Large intestine (tissue), 3 donors: Measurements from ENCODE around the gene EXD3. TPM values are rescaled to one million over a fixed set of nuclear protein-coding genes. Genes with fewer than 3 reads are reported as not detected.
A peak's percentile ranks its signal among the peaks of the same experiment; 100 is the strongest.

Experiments used
- DNase-seq, 2 donors: peaks; one replicate each; pipeline versions ENCODE4 v3.0.0 to v3.0.0-alpha.2; 2013
- H3K27ac ChIP-seq: one replicate; pipeline ENCODE4 v1.5.1; 2013; ENCODE audit warnings: low read length
- H3K27me3 ChIP-seq: 2 replicates; pipeline ENCODE4 v1.6.1; 2013; ENCODE audit warnings: low read length; ENCODE audit not compliant: control insufficient read depth, insufficient read depth
- H3K36me3 ChIP-seq: 2 replicates; pipeline ENCODE4 v1.6.1; 2013; ENCODE audit warnings: low read length; ENCODE audit not compliant: control insufficient read depth, insufficient read depth
- H3K4me1 ChIP-seq: one replicate; pipeline ENCODE4 v1.6.1; 2013; ENCODE audit warnings: low read length; ENCODE audit not compliant: control insufficient read depth, insufficient read depth
- H3K4me3 ChIP-seq: one replicate; pipeline ENCODE4 v1.5.1; 2013; ENCODE audit warnings: low read length
- H3K9me3 ChIP-seq: one replicate; pipeline ENCODE4 v1.6.1; 2013; ENCODE audit warnings: mild to moderate bottlenecking, low read depth, low read length, moderate library complexity; ENCODE audit not compliant: control insufficient read depth
- WGBS: methylation state at CpG from one replicate; pipeline ENCODE4 v1.1.5; 2013; ENCODE audit warnings: low lambda C conversion rate; ENCODE audit not compliant: insufficient coverage; 5-methylcytosine and 5-hydroxymethylcytosine counted together
- polyA plus RNA-seq: library from polyadenylated mRNA; unstranded; fragments of 120-200 nt; gene quantifications from one replicate; pipeline ENCODE4 v1.2.1, GENCODE V29; 2013

The EXD3 gene
- polyA plus RNA-seq, 1 donor: 36.5 TPM

DNA sequence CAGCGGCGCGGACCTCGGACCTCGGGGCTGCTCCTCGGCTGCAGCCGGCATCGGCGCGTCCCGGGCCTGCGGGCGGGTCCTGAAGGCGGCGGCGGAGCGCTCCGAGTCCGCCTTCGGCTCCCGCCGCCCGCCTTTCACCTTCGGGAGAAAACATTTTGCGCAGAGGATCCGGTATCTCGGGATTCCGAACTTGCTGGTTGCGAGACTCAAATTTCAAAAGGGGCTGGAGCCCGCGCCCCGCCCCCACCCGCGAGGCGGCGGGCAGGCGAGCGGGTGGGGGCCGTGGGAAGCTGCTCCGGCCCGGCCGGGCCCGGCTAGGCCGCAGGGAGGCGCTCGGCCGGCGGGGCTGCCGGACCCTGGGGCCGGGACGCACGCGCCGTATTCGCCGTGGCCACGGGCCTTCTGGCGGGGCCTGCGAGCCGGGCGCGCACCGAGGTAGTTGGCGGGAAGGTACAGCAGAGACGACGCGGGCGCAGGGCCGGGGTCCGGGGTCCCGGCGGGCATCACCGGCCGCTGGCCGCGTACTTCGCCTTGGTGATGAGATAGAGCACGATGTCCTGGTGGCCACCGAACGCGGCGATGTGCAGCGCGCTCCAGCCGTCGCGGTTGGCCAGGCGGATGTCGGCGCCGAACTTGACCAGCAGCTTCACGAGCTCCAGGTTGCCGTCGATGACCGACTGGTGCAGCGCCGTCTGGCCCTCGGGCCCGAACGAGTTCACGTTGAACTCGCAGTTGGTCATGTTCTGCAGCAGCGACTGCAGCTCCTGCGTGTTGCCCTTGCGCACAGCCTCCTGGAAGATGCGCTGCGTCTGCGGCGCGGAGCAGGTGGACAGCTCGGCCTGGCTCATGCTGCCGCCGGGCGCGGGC, 121.6 kb downstream of the EXD3 start:
- H3K27ac ChIP-seq: peak overlapping the region; percentile 92
- H3K4me3 ChIP-seq: peak overlapping the region; percentile 89
- peaks cover 65% of the 10 kb centered on the region for H3K4me1 ChIP-seq
- peaks cover 18% of the 10 kb centered on the region for H3K27me3 ChIP-seq
- H3K36me3 ChIP-seq: peaks cover 14% of the 10 kb centered on the region
- peak in 1 of 2 donors; percentile 71 for DNase-seq
- WGBS: no CpG with 5 or more reads among the region's 115 CpGs
- H3K9me3 ChIP-seq: no peaks in the 10 kb centered on the region

DNA sequence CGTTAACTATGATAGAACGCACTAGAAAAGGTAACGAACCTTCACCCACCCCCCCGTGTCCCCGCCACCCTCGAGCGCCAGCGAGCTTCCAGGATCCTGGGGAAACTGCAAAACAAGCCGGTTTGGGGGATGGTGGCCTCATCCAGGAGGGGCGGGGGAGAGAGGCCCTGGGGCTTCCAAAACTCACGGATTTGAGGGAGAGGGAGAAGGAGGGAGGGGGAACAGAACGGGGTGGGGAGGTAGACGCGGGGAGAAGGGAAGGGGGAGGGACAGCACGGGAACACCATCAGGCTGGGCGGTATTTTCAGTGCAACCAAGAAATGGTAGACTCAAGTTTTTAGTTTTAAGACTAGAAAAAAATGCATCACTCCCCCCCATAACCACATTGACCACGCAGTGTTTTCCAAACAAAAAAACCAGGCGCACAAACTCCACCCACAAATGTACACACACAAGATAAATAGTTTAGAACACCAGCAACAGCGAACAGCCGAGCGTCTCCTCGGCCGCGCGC, 122.3 kb downstream of the EXD3 start:
- H3K36me3 ChIP-seq: peaks cover 14% of the 10 kb centered on the region
- no peak for DNase-seq
- WGBS: no CpG with 5 or more reads among the region's 25 CpGs

DNA sequence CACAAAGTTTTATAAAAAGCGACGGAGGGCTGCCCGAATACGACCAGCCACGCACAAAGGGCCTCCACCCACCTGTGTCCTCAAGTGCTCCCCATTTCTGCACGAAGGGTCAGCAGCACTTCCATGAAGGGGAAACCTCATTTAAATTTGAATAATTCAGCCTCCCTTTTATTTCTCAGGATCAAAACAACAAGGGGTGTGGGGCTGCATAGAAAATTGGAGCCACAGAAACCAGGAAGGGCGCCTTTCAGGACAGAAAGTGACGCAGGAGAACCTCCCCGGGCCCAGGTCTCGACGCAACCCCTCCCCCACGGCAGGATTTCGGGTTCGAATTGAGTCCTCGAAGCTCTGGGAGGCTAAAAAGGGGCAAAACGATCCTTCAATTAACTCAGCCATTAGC, 123.0 kb downstream of the EXD3 start:
- Histone ChIP-seq H3K36me3 (peaks cover 14% of the 10 kb centered on the region), H3K9me3 (peaks cover 3% of the 10 kb centered on the region), H3K27me3 (peaks cover 22% of the 10 kb centered on the region), H3K4me1 (peaks cover 55% of the 10 kb centered on the region), H3K4me3 (peak overlapping the region; percentile 89), H3K27ac (peak overlapping the region; percentile 92)
- WGBS: no CpG with 5 or more reads among the region's 16 CpGs
- peak in 1 of 2 donors; percentile 60 for DNase-seq

More for the DNA sequence above, 122.3 kb downstream of the EXD3 start:
- Histone ChIP-seq H3K9me3 (no peaks in the 10 kb centered on the region), H3K4me1 (peaks cover 59% of the 10 kb centered on the region), H3K27me3 (peaks cover 21% of the 10 kb centered on the region), H3K4me3 (peak overlapping the region; percentile 89), H3K27ac (peak overlapping the region; percentile 92)

DNA sequence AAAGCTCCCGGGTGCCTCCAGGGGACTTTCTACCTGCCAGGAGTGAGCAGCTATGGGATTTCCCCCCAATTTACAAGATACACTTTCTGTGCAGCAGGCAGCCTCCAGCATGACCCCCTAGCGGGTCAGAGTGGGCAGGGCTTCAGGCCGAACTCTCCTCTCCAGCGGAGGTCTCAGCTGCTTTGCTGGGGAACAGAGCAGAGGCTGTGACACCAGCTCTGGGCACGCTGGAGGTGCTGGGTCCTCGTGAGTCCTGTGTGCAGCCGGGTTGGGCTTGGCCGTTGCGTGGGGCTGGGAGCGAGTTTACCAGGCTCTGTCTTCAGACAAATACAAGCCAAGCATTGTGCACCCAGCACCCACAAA, 123.8 kb downstream of the EXD3 start:
- Histone ChIP-seq H3K9me3 (peaks cover 8% of the 10 kb centered on the region), H3K27ac (peak overlapping the region; percentile 92), H3K4me3 (peak overlapping the region; percentile 89), H3K4me1 (peaks cover 55% of the 10 kb centered on the region), H3K36me3 (peaks cover 14% of the 10 kb centered on the region), H3K27me3 (peaks cover 27% of the 10 kb centered on the region)
- DNase-seq: no peak
- no CpG with 5 or more reads among the region's 10 CpGs for WGBS

DNA sequence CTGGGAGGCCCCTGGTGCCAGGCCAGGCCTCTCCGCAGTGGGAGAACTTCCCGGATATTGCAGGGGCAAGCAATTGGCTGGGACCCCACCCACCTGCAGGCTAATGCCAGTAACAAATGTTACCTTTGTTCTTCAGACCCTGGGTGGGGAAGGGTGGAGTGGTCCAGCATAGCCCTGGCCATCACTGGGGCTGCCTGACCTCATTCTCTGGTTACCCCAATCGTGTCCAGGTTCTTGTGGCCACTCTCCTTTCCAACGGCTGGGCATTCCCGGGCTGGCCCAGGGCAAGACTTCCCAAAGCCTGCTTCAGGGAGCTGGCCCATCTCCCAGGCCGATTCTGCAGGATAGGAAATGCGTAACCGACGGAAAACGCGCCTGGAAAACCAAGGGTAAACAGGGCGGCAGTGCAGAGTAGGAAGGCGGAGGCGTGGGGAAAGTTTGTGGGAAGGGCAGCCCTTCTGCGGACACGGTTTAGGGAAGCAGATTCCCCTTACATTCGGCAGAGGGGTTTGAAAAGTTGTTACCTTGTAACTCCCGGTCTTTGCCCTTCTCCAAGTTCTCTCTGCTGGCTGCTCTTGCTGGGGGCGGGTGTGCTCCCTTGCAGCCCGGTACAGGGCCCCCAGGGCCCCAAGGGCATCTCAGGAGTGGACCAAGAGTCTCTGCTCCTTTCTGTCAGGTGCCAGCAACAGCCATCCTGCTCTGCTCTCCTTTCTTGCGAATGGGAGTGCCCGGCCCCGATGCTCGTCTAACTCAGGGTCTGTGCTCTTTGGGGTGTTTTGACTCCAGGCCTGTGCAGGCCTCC, 124.4 kb downstream of the EXD3 start:
- peaks cover 14% of the 10 kb centered on the region for H3K36me3 ChIP-seq
- H3K27ac ChIP-seq: peak overlapping the region; percentile 92
- peaks cover 53% of the 10 kb centered on the region for H3K4me1 ChIP-seq
- peak overlapping the region; percentile 89 for H3K4me3 ChIP-seq
- H3K9me3 ChIP-seq: peaks cover 8% of the 10 kb centered on the region
- H3K27me3 ChIP-seq: peaks cover 27% of the 10 kb centered on the region
- 30% methylated on average over 2 of the region's 24 CpGs for WGBS
- DNase-seq: peak in 1 of 2 donors; percentile 79

DNA sequence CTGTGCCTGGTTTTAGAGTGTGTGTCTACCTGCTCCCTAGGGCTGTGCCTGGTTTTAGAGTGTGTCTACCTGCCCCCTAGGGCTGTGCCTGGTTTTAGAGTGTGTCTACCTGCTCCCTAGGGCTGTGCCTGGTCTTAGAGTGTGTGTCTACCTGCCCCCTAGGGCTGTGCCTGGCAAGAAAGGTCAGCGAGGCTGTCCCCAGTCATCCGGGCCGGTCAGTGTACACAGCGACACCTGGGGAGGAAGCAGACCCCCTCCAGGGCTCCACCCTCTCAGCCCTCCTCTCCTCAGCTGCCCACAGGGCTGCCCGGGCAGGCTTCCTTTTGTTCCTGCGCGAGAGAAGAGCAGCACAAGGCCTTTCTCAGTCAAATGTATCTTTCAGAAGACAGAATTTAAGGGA, 125.0 kb downstream of the EXD3 start:
- H3K27me3 ChIP-seq: peaks cover 27% of the 10 kb centered on the region
- no CpG with 5 or more reads among the region's 7 CpGs for WGBS
- H3K36me3 ChIP-seq: peaks cover 14% of the 10 kb centered on the region
- H3K4me1 ChIP-seq: peaks cover 52% of the 10 kb centered on the region
- peak overlapping the region; percentile 92 for H3K27ac ChIP-seq
- peaks cover 9% of the 10 kb centered on the region for H3K9me3 ChIP-seq
- DNase-seq: no peak
- H3K4me3 ChIP-seq: peak overlapping the region; percentile 89

DNA sequence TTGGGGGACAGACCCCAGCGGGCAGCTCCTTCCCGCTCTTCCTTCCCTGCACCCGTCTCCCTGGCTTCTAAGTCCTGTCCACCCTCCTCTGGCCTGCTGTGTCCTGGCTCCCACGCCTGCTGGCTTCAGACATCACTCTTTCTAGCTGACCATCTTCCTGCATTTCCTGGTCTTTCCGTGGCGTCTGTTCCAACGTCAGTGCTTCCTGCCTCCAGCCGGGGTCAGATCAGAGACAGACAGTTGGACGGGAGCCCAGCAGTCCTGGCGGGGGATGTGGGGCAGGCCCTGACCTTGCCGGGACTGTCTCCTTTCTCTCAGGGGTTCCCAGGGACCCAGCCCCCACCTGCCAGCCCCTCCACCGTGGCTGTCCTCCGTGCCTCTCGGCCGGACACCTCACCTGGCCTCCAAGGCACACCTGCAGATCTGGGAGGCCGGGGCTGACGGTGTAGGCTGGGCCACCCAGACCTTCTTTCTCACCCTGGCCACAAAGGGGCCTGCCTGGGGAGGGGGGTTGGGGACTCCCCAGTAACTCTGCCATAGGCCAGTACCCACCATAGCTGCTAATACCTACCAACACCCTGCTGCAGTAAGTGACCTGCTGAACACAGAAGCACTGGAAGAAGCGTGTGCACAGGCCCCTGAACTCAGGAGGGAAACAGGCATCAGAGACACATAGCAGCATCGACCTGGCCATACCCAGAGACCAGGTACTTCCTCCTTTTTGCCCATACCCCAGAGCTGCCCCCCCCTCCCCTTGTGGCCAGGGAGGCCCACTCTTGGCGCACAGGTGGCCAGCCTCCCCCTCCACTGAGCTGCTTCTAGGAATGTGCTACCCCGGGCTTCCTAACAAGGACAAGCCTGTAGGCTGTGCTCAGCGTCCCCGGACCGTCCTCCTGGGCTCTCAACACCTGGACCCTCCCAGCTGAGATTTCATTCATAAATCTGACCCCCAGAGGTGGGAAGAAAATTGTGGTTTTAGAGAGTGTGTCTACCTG, 126.0 kb downstream of the EXD3 start:
- Histone ChIP-seq H3K4me3 (peak overlapping the region; percentile 53), H3K36me3 (peaks cover 14% of the 10 kb centered on the region), H3K4me1 (peaks cover 50% of the 10 kb centered on the region), H3K27ac (peak overlapping the region; percentile 92), H3K9me3 (peaks cover 10% of the 10 kb centered on the region), H3K27me3 (peaks cover 27% of the 10 kb centered on the region)
- no CpG with 5 or more reads among the region's 24 CpGs for WGBS
- DNase-seq: peak in 1 of 2 donors; percentile 45

DNA sequence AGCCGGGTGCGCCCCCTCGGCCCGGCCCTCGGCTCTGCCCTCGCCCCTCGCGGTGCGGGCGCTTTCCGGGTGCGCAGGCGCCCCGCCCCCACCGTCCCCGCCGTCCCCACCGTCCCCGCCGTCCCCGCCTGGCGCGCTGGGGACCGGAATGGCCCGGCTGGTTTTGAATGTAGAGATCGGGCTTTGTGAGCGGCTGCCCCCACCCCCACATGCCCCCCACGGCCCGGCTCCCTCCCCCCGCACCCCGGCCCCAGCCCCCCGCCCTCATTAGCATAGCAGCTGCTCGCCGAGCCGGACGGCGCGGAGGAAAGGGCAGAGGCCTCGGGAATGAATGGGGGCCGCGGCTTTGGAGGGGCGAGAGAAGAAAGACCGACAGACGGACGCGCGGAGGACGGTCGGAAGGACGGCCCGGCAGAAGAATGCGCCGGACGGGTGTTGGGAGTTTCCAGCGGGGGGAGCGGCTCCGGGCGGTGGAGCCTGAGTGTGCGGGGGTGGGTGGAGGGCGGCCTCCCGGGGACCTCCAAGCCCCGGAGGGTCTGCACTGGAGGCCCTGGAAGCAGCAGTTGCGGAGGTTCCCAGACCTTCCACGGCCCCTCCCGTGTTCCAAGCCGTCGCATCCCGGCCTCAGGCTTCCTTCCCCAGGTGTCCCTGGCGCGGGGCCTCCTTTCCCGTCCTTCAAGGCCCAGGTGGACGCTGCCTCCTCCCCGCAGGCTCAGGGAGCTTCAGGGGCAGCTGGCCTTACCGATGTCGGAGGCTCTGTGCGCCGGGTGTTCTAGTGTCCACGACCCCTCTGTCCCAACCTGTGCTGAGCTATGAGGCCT, 126.9 kb downstream of the EXD3 start:
- Histone ChIP-seq H3K36me3 (peaks cover 14% of the 10 kb centered on the region), H3K4me1 (peaks cover 50% of the 10 kb centered on the region), H3K4me3 (peak overlapping the region; percentile 53), H3K27me3 (peaks cover 27% of the 10 kb centered on the region), H3K9me3 (peaks cover 10% of the 10 kb centered on the region), H3K27ac (peak overlapping the region; percentile 92)
- WGBS: 7% methylated on average over 3 of the region's 78 CpGs
- DNase-seq: peak in 1 of 2 donors; percentile 39

DNA sequence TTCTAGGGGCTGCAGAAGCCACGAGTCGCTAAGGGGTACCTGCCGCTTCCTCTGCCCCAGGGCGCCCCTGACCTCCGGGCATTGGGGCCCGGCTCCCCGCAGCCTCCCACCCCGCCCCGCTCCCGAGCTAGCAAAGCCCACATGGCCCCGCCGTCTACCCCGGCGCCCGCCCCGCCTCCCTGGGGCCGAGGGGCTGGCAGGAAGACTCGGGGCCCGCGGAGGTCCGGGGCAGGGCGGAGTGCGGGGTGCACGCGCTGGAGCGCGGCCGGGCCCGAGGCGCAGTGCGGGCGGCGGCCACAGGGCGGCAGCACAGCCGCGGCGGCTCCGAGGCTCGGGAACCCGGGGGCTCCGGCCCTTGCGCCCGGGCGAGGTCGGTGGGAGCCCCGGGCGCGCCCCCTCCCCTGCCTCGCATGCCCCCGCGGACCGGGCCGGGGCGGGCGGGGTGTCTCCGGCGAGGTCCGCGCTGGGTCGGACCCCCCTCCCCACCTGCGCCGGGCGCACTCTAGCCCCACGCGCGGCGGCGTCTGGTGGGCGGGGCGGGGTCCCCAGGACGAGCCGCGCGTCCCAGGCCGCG, 127.6 kb downstream of the EXD3 start:
- DNase-seq: peak in 1 of 2 donors; percentile 88
- Histone ChIP-seq H3K27me3 (peaks cover 27% of the 10 kb centered on the region), H3K27ac (peak overlapping the region; percentile 96), H3K4me1 (peaks cover 50% of the 10 kb centered on the region), H3K9me3 (peaks cover 10% of the 10 kb centered on the region), H3K36me3 (peaks cover 14% of the 10 kb centered on the region), H3K4me3 (peak overlapping the region; percentile 19)
- WGBS: no CpG with 5 or more reads among the region's 76 CpGs
